ENCODE data around the gene LRIG1.
A peak's percentile ranks its signal among the peaks of the same experiment; 100 is the strongest.

Gene LRIG1, protein sequence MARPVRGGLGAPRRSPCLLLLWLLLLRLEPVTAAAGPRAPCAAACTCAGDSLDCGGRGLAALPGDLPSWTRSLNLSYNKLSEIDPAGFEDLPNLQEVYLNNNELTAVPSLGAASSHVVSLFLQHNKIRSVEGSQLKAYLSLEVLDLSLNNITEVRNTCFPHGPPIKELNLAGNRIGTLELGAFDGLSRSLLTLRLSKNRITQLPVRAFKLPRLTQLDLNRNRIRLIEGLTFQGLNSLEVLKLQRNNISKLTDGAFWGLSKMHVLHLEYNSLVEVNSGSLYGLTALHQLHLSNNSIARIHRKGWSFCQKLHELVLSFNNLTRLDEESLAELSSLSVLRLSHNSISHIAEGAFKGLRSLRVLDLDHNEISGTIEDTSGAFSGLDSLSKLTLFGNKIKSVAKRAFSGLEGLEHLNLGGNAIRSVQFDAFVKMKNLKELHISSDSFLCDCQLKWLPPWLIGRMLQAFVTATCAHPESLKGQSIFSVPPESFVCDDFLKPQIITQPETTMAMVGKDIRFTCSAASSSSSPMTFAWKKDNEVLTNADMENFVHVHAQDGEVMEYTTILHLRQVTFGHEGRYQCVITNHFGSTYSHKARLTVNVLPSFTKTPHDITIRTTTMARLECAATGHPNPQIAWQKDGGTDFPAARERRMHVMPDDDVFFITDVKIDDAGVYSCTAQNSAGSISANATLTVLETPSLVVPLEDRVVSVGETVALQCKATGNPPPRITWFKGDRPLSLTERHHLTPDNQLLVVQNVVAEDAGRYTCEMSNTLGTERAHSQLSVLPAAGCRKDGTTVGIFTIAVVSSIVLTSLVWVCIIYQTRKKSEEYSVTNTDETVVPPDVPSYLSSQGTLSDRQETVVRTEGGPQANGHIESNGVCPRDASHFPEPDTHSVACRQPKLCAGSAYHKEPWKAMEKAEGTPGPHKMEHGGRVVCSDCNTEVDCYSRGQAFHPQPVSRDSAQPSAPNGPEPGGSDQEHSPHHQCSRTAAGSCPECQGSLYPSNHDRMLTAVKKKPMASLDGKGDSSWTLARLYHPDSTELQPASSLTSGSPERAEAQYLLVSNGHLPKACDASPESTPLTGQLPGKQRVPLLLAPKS

GRCh38 chr3:66500576-66501482 lies at the start of gene LRIG1:
TSS of gene LRIG1 (minus strand) at chr3:66501022. CDS start at chr3:66500407, 615 bp downstream.
- in situ Hi-C loops (cut with HindIII; ENCODE audit: low sequenced_read_pairs), result no loop called here
- no peak for TF ChIP-seq CTCF (IDR thresholded peaks at IDR 0.05; ENCODE audit: low read depth, low read length)

GRCh38 chr3:66544619-66545429 lies 44.0 kb upstream of the LRIG1 start:
- in situ Hi-C loops (cut with HindIII; ENCODE audit: low sequenced_read_pairs), result no loop called here
- H3K4me3 ChIP-seq (ENCODE audit: low read depth, low read length), result no peak overlapping the region
- DNase-seq (ENCODE audit: low read depth, low spot score), result no peak
- no peak for TF ChIP-seq CTCF (IDR thresholded peaks at IDR 0.05; ENCODE audit: low read depth, low read length)

More at GRCh38 chr3:66500576-66501482, at the start of gene LRIG1:
- peak; percentile 99 for DNase-seq (ENCODE audit: low read depth, low spot score)
- peak within 1 kb of the TSS; percentile 93 for H3K4me3 ChIP-seq (ENCODE audit: low read depth, low read length)

DNA sequence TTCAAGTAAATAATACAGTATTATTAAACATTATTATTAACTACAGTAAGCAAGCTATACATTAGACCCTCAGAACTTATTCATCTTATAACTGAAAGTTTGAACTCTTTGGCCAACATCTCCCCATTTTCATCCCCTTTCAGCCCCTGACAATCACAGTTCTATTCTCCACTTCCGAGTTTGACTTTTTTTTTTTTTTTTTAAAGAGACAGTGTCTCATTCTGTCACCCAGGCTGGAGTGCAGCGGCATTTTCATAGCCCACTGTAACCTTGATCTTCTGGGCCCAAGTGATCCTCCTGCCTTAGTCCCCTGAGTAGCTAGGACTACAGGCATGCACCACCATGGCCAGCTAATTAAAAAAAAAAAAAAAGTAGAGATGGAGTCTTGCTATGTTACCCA lies 41.3 kb upstream of the LRIG1 start:
- H3K4me3 ChIP-seq (ENCODE audit: low read depth, low read length), result no peak overlapping the region
- TF ChIP-seq CTCF (IDR thresholded peaks at IDR 0.05; ENCODE audit: low read depth, low read length), result no peak
- no peak for DNase-seq (ENCODE audit: low read depth, low spot score)
- in situ Hi-C loops (cut with HindIII; ENCODE audit: low sequenced_read_pairs), result no loop called here

- in situ Hi-C loops (cut with HindIII; ENCODE audit: low sequenced_read_pairs), result no loop called here
- DNase-seq (ENCODE audit: low read depth, low spot score), result no peak
- H3K4me3 ChIP-seq (ENCODE audit: low read depth, low read length), result no peak overlapping the region
- TF ChIP-seq CTCF (IDR thresholded peaks at IDR 0.05; ENCODE audit: low read depth, low read length), result no peak
Observed at GRCh38 chr3:66539466-66539989, 38.7 kb upstream of the LRIG1 start.

DNA sequence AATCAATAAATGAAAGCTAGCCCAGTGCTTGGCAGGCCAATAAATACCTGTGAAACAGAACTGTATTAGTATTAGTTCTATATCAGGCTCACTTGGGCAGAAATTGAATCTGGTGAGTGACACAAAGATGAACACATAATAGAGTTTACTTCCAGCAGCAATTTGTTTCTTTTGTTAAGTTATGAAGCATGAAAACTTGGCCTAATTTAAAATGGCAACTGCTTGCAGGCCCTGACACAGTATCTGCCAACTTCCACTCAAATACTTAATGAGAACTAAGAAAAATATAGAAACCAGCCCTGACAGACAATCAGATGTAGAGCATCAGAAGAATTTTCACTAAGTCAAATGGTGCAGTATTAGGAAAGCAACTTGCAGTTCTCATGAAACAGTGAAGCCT lies 37.6 kb upstream of the LRIG1 start:
- no peak for DNase-seq (ENCODE audit: low read depth, low spot score)
- TF ChIP-seq CTCF (IDR thresholded peaks at IDR 0.05; ENCODE audit: low read depth, low read length), result no peak
- in situ Hi-C loops (cut with HindIII; ENCODE audit: low sequenced_read_pairs), result no loop called here
- no peak overlapping the region for H3K4me3 ChIP-seq (ENCODE audit: low read depth, low read length)

Data from astrocyte of the spinal cord (primary cell).